Stomach (tissue), 9 donors: ENCODE data around the gene NNMT. TPM values are rescaled to one million over a fixed set of nuclear protein-coding genes. Genes with fewer than 3 reads are reported as not detected.

Source experiments
- DNase-seq, 2 donors: peaks; one replicate each; pipeline versions ENCODE4 v3.0.0 to v3.0.0-alpha.2; 2013 to 2019
- H3K27ac ChIP-seq, 5 donors: fragments of 200-600 bp in 4 of 5; sonication (generic) in 4 of 5; one replicate each; pipeline ENCODE4 v1.5.1; 2013 to 2019; ENCODE audit warnings: mild to moderate bottlenecking in 1 of 5, moderate library complexity in 1 of 5
- H3K27me3 ChIP-seq, 3 donors: fragments of 200-600 bp; sonication (generic); one replicate each; pipeline ENCODE4 v1.5.1; 2017 to 2019; ENCODE audit warnings: mixed run types in 1 of 3
- H3K36me3 ChIP-seq, 4 donors: fragments of 200-600 bp; sonication (generic); 1 replicate in 3 of 4; 2 replicates in 1 of 4; pipeline ENCODE4 v1.5.1; 2016 to 2019
- H3K4me1 ChIP-seq, 4 donors: fragments of 200-600 bp; sonication (generic); one replicate each; pipeline ENCODE4 v1.5.1; 2016 to 2019
- H3K4me3 ChIP-seq, 4 donors: fragments of 200-600 bp; sonication (generic) in 3 of 4; one replicate each; pipeline ENCODE4 v1.5.1; 2016 to 2019; ENCODE audit warnings: mild to moderate bottlenecking in 1 of 4
- H3K9me3 ChIP-seq, 4 donors: fragments of 200-600 bp; sonication (generic); one replicate each; pipeline ENCODE4 v1.5.1; 2016 to 2019
- EP300 ChIP-seq: sonication (generic); formaldehyde crosslinking; IDR thresholded peaks from one replicate; pipeline ENCODE4 v1.6.1; 2017; ENCODE audit warnings: antibody characterized with exemption
- POLR2A ChIP-seq, 4 donors: fragments of 450-650 bp; IDR thresholded peaks; one replicate each; pipeline ENCODE4 v1.6.1; 2016; ENCODE audit warnings: antibody characterized with exemption in 4 of 4, control low read depth in 2 of 4, mild to moderate bottlenecking in 1 of 4, moderate library complexity in 1 of 4
- POLR2AphosphoS5 ChIP-seq, 3 donors: sonication (generic); formaldehyde crosslinking; IDR thresholded peaks; one replicate each; pipeline ENCODE4 v1.6.1; 2016; ENCODE audit warnings: antibody characterized with exemption in 3 of 3
- WGBS, 5 donors: extraction: QIAGEN DNeasy Blood & Tissue Kit in 3 of 5; methylation state at CpG; one replicate each; pipeline versions ENCODE4 v1.1.5 to v1.1.7; 2013 to 2018; 5-methylcytosine and 5-hydroxymethylcytosine counted together
- intact Hi-C: fragments of 100-400 bp; cut with DNase I; formaldehyde crosslinking; loops from one replicate; pipeline ENCODE4 v1.15.1; 2023; ENCODE audit warnings: low total_unique reads
- polyA plus RNA-seq, 3 donors: library from polyadenylated mRNA; stranded (reverse); fragments of 200-250 nt; gene quantifications; one replicate each; pipeline ENCODE4 v1.2.3, GENCODE V29; 2013
- total RNA-seq, 5 donors: library from RNA; depleted of rRNA; stranded (reverse); fragments of >200 nt; gene quantifications; one replicate each; pipeline versions ENCODE4 v1.1.0 to v1.2.3, GENCODE V29; 2014 to 2016
- TF ChIP-seq, protein P1 (sequence below), 7 experiments: fragments of 450-650 bp in 4 of 7; fragments of 200-600 bp in 3 of 7; sonication (generic) in 3 of 7; IDR thresholded peaks; one replicate each; pipeline ENCODE4 v1.5.1; 2016 to 2019; ENCODE audit warnings: antibody characterized with exemption in 7 of 7, control low read depth in 2 of 7, mild to moderate bottlenecking in 1 of 7
- donor health status: healthy with polysubstance abuse.
- donor health status: Bipolar disorder and iron deficiency.
- donor health status: healthy.

The NNMT gene
- total and polyA plus RNA-seq, 8 donors: 35.1 to 451 (median 279) TPM

- DNase-seq: no peak
- Histone ChIP-seq H3K27me3 (no peaks in the 10 kb centered on the region), H3K27ac (no peak overlapping the region), H3K4me3 (no peak overlapping the region), H3K9me3 (no peaks in the 10 kb centered on the region), H3K4me1 (peaks cover 6 to 10% (median 9%) of the 10 kb centered on the region in 4 donors), H3K36me3 (no peaks in the 10 kb centered on the region)
- 78 to 81% (median 80%) methylated on average over 6 of the region's 6 CpGs for WGBS, 5 donors
- TF ChIP-seq, protein P1, sequence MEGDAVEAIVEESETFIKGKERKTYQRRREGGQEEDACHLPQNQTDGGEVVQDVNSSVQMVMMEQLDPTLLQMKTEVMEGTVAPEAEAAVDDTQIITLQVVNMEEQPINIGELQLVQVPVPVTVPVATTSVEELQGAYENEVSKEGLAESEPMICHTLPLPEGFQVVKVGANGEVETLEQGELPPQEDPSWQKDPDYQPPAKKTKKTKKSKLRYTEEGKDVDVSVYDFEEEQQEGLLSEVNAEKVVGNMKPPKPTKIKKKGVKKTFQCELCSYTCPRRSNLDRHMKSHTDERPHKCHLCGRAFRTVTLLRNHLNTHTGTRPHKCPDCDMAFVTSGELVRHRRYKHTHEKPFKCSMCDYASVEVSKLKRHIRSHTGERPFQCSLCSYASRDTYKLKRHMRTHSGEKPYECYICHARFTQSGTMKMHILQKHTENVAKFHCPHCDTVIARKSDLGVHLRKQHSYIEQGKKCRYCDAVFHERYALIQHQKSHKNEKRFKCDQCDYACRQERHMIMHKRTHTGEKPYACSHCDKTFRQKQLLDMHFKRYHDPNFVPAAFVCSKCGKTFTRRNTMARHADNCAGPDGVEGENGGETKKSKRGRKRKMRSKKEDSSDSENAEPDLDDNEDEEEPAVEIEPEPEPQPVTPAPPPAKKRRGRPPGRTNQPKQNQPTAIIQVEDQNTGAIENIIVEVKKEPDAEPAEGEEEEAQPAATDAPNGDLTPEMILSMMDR (IDR thresholded peaks at IDR 0.05): no peak
- TF ChIP-seq EP300: no peak
- intact Hi-C loops: no loop called here
Measured at GRCh38 chr11:114343020-114343419, 46.8 kb downstream of the NNMT start.

DNA sequence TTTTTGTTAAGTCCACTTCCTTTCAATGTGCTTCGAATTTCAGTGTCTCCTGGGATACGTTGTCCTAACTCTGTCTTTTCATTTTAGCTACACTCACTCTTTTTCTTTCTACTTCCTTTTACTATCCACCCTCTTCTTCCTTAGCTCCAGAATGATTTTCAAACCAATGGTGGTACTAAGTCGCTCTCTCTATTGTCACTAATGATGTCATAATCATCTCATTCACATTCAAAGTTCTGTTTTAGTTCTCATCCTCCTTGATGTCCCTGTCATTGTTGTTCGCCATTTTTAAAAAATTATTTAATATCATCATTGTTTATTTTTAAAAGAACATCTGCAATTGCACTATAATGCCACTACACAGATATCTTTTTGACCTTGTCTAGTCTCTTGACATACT lies 47.3 kb downstream of the NNMT start:
- DNase-seq: no peak
- Histone ChIP-seq H3K27ac (no peak overlapping the region), H3K9me3 (no peaks in the 10 kb centered on the region), H3K27me3 (no peaks in the 10 kb centered on the region), H3K4me3 (no peak overlapping the region), H3K4me1 (peaks cover 6 to 10% (median 9%) of the 10 kb centered on the region in 4 donors), H3K36me3 (no peaks in the 10 kb centered on the region)
- TF ChIP-seq EP300 (no peak), POLR2AphosphoS5 (IDR thresholded peaks at IDR 0.05) (no peak), POLR2A (IDR thresholded peaks at IDR 0.05) (no peak)
- TF ChIP-seq, protein P1 (IDR thresholded peaks at IDR 0.05): no peak
- WGBS, 5 donors: 83 to 91% (median 87%) methylated on average over 4 of the region's 4 CpGs
- intact Hi-C loops: no loop called here

DNA sequence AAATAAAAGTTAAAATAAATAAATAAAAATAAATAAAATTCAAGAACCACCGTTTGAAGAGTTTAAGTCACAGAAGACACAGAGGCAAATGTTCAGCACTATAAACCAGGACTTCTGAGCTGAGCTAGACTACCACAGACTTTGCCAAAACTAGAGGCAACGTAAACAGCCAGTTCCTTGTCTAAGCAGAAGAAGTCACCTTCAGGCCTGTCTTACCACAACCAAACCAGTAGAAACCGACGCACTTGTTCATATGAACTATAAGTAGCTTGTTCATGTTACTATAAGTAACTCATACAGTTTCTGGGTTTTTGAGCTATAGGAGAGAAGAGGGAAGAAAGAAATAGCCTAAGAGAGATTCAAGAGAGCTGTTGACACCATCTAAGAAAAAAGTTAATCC lies 48.3 kb downstream of the NNMT start:
- no peak for DNase-seq
- no peaks in the 10 kb centered on the region for H3K36me3 ChIP-seq
- H3K4me1 ChIP-seq: peaks cover 6 to 10% (median 9%) of the 10 kb centered on the region in 4 donors
- H3K27ac ChIP-seq: no peak overlapping the region
- 52 to 76% (median 71%) methylated on average over 4 of the region's 4 CpGs for WGBS, 5 donors
- TF ChIP-seq, protein P1 (IDR thresholded peaks at IDR 0.05): no peak
- no peak for TF ChIP-seq EP300
- TF ChIP-seq POLR2A (IDR thresholded peaks at IDR 0.05): no peak
- TF ChIP-seq POLR2AphosphoS5 (IDR thresholded peaks at IDR 0.05): no peak
- no peak overlapping the region for H3K4me3 ChIP-seq
- H3K9me3 ChIP-seq: no peaks in the 10 kb centered on the region
- intact Hi-C loops: no loop called here
- H3K27me3 ChIP-seq: no peaks in the 10 kb centered on the region

GRCh38 chr11:114345575-114346222 lies 49.5 kb downstream of the NNMT start:
- Histone ChIP-seq H3K4me3 (no peak overlapping the region), H3K27ac (no peak overlapping the region), H3K4me1 (peaks cover 1 to 3% (median 2%) of the 10 kb centered on the region in 4 donors), H3K36me3 (no peaks in the 10 kb centered on the region), H3K9me3 (no peaks in the 10 kb centered on the region), H3K27me3 (no peaks in the 10 kb centered on the region)
- TF ChIP-seq POLR2A (IDR thresholded peaks at IDR 0.05) (no peak), EP300 (no peak), POLR2AphosphoS5 (IDR thresholded peaks at IDR 0.05) (no peak)
- TF ChIP-seq, protein P1 (IDR thresholded peaks at IDR 0.05): no peak
- intact Hi-C loops: no loop called here
- no peak for DNase-seq
- 83 to 99% (median 95%) methylated on average over 3 of the region's 3 CpGs for WGBS, 5 donors
